Upper lobe of right lung (tissue), 1 donor: ENCODE results near the gene ZNF500. TPM values are rescaled to one million over a fixed set of nuclear protein-coding genes. Genes with fewer than 3 reads are reported as not detected.
A peak's percentile ranks its signal among the peaks of the same experiment; 100 is the strongest.
"Not testable (repeated sequence)": the region's sequence is repeated elsewhere in the genome, so short reads cannot be mapped to it uniquely, and the experiment has no call there.

Experiments
- ATAC-seq: fragments of 200-7000 bp; cut with Tn5 transposase; one replicate; pipeline ENCODE4 v1.9.1; 2020; ENCODE audit warnings: mild to moderate bottlenecking, moderate library complexity
- DNase-seq: peaks from one replicate; pipeline ENCODE4 v3.0.0-alpha.2; 2020
- H3K27ac ChIP-seq: fragments of 200-600 bp; one replicate; pipeline ENCODE4 v1.8.0; 2022
- H3K27me3 ChIP-seq: fragments of 200-600 bp; one replicate; pipeline ENCODE4 v1.8.0; 2022; ENCODE audit warnings: mild to moderate bottlenecking
- H3K36me3 ChIP-seq: fragments of 200-600 bp; one replicate; pipeline ENCODE4 v1.8.0; 2022
- H3K4me1 ChIP-seq: fragments of 200-600 bp; one replicate; pipeline ENCODE4 v1.8.0; 2022
- H3K4me3 ChIP-seq: fragments of 200-600 bp; one replicate; pipeline ENCODE4 v1.8.0; 2022; ENCODE audit warnings: mild to moderate bottlenecking
- H3K9me3 ChIP-seq: fragments of 200-600 bp; one replicate; pipeline ENCODE4 v1.8.0; 2022
- intact Hi-C: fragments of 100-400 bp; cut with DNase I; formaldehyde crosslinking; loops from one replicate; pipeline ENCODE4 v1.11.0; 2022
- total RNA-seq: library from RNA; stranded (reverse); fragmentation: NEBNext Ultra II Directional; extraction: Animal tissue kit (Norgen Biotek cat#: 25700); gene quantifications from one replicate; pipeline ENCODE4 v1.2.1, GENCODE V29; 2021
- TF ChIP-seq, protein P1 (sequence below): fragments of 200-600 bp; IDR thresholded peaks from one replicate; pipeline ENCODE4 v1.8.0; 2022; ENCODE audit warnings: antibody characterized with exemption
- donor health status: DM: no; HTN: yes; CAD: no; lungs with severe emphysema.

Gene ZNF500
- total RNA-seq, 1 donor from 2014 or later: 15.7 TPM

- Histone ChIP-seq H3K27me3 (no peaks in the 10 kb centered on the region), H3K36me3 (peaks cover 3% of the 10 kb centered on the region), H3K9me3 (no peaks in the 10 kb centered on the region), H3K27ac (no peak overlapping the region), H3K4me3 (no peak overlapping the region), H3K4me1 (no peaks in the 10 kb centered on the region)
- ATAC-seq: no peak
- no peak for DNase-seq
- intact Hi-C loops: no loop called here
- TF ChIP-seq, protein P1, sequence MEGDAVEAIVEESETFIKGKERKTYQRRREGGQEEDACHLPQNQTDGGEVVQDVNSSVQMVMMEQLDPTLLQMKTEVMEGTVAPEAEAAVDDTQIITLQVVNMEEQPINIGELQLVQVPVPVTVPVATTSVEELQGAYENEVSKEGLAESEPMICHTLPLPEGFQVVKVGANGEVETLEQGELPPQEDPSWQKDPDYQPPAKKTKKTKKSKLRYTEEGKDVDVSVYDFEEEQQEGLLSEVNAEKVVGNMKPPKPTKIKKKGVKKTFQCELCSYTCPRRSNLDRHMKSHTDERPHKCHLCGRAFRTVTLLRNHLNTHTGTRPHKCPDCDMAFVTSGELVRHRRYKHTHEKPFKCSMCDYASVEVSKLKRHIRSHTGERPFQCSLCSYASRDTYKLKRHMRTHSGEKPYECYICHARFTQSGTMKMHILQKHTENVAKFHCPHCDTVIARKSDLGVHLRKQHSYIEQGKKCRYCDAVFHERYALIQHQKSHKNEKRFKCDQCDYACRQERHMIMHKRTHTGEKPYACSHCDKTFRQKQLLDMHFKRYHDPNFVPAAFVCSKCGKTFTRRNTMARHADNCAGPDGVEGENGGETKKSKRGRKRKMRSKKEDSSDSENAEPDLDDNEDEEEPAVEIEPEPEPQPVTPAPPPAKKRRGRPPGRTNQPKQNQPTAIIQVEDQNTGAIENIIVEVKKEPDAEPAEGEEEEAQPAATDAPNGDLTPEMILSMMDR: no peak
Observed at GRCh38 chr16:4745274-4745569, 21.7 kb downstream of the ZNF500 start.

DNA sequence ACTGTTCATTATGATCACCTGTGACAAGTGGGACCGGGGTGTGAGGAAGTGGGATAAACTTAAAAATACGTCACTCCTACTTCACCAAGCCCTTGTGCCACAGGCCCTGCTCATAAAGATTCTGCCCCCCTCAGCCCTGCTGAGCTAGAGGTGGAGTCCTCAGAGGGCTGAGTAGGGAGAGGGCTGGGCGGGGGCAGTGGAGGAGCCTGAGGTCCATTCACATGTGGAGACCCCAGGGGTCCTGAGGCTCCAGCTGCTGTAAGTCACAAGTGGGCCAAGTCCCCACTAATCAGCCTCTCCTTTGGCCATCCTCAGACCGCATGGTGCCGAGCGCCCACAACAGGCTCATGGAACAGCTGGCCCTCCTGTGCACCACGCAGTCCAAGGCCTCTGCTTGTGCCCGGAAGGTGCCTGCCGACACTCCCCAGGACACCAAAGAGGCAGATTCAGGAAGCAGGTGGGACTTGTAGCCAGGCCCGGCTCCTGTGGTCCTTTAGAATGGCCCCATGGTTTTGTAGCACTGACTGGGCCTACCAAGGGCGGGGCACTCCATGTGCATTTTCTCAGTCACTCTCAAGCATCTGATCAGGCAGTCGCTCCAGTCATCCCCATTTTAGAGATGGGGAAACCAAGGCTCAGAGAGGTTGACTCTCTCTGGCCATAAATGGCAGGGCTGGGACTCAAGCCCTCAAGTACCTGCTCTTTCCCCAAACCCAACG lies 22.2 kb downstream of the ZNF500 start:
- ATAC-seq (no peak), DNase-seq (no peak)
- intact Hi-C loops: no loop called here

GRCh38 chr16:4743226-4743878 lies 23.6 kb downstream of the ZNF500 start:
- no peak overlapping the region for H3K4me3 ChIP-seq
- TF ChIP-seq, protein P1: no peak
- H3K27me3 ChIP-seq: no peaks in the 10 kb centered on the region
- DNase-seq (no peak), ATAC-seq (peak; percentile 45)
- no peaks in the 10 kb centered on the region for H3K36me3 ChIP-seq
- no peak overlapping the region for H3K27ac ChIP-seq
- intact Hi-C loops: no loop called here
- no peaks in the 10 kb centered on the region for H3K9me3 ChIP-seq
- H3K4me1 ChIP-seq: no peaks in the 10 kb centered on the region

More for the DNA sequence above, 22.2 kb downstream of the ZNF500 start:
- Histone ChIP-seq H3K36me3 (no peaks in the 10 kb centered on the region), H3K27ac (no peak overlapping the region), H3K4me1 (no peaks in the 10 kb centered on the region), H3K4me3 (no peak overlapping the region), H3K27me3 (no peaks in the 10 kb centered on the region), H3K9me3 (no peaks in the 10 kb centered on the region)
- TF ChIP-seq, protein P1: no peak

GRCh38 chr16:4738370-4738769 lies 28.6 kb downstream of the ZNF500 start:
- ATAC-seq, intact Hi-C loops, H3K9me3 ChIP-seq, H3K4me3 ChIP-seq, DNase-seq, H3K27ac ChIP-seq, H3K27me3 ChIP-seq, H3K36me3 ChIP-seq, H3K4me1 ChIP-seq: not testable (repeated sequence)

DNA sequence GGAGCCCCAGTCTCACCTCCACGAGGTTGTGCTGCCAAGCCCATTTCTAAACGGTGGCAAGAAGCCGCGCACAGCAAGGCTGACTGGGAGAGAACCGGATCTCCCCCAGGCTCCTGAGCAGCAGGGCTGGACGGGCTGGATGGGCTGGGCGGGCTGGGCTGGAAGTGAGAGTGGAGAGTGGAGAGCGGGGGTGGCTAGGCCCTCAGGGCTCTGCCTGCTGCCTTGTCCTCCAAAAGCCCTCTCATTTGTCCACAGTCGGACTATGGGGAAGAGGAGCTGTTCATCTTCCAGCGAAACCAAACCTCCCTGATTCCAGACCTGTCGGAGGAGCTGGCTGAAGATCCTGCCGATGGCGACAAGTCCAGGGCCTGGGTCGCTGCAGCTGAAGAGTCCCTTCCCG lies 29.4 kb downstream of the ZNF500 start:
- TF ChIP-seq, protein P1: no peak
- DNase-seq: no peak
- Histone ChIP-seq H3K27ac (no peak overlapping the region), H3K9me3 (no peaks in the 10 kb centered on the region), H3K36me3 (no peaks in the 10 kb centered on the region), H3K4me3 (no peak overlapping the region), H3K27me3 (no peaks in the 10 kb centered on the region), H3K4me1 (peaks cover 4% of the 10 kb centered on the region)
- intact Hi-C loops: no loop called here
- no peak for ATAC-seq

DNA sequence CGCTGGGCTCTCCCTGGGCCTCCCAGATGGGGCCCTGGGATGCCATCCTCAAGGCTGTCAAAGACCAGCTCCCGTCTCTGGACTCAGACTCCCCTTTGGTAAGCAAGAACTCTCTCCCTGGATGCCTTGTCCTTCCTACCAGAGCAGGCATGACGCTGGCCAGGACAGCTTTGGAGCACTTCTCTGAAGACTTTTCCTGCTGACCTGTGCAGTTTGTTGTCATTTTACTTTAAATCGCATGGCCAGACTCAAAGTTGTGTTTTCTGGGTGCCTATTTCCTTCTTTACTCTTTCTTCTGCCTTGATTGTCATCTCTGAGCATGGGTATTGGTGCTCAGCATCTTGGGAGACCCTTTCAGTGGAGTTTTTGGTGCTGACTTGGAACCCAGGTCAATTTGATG lies 30.4 kb downstream of the ZNF500 start:
- ATAC-seq (no peak), DNase-seq (no peak)
- intact Hi-C loops: no loop called here
- H3K27ac ChIP-seq: no peak overlapping the region
- peaks cover 4% of the 10 kb centered on the region for H3K4me1 ChIP-seq
- no peaks in the 10 kb centered on the region for H3K27me3 ChIP-seq
- H3K4me3 ChIP-seq: no peak overlapping the region
- H3K36me3 ChIP-seq: no peaks in the 10 kb centered on the region
- TF ChIP-seq, protein P1: no peak
- no peaks in the 10 kb centered on the region for H3K9me3 ChIP-seq
